Loucy (cell line): ENCODE results near the gene LAP3.

Experiments
- CTCF ChIP-seq: fragments of 200-600 bp; sonication (generic); conservative IDR thresholded peaks from 2 replicates; pipeline ENCODE4 v1.5.1; 2014; ENCODE audit warnings: mild to moderate bottlenecking, antibody characterized with exemption, low read length
- EZH2phosphoT487 ChIP-seq: fragments of 200-600 bp; IDR thresholded peaks from 2 replicates; pipeline ENCODE4 v1.6.1; 2018; ENCODE audit warnings: antibody characterized with exemption, mild to moderate bottlenecking, moderate library complexity, borderline replicate concordance

GRCh38 chr4:17636696-17637622 lies 60.0 kb downstream of the LAP3 start:
- TF ChIP-seq CTCF (peak; percentile 80), EZH2phosphoT487 (no peak)
